WTC11 (cell line): ENCODE data around the gene MMS19.

Source experiments
- AFF4 ChIP-seq: sonication (generic); formaldehyde crosslinking; IDR thresholded peaks from 2 replicates; pipeline ENCODE4 v1.8.1; 2023; ENCODE audit warnings: mild to moderate bottlenecking, missing genetic modification reagents, borderline replicate concordance
- ATF3 ChIP-seq: sonication (generic); formaldehyde crosslinking; conservative IDR thresholded peaks from 2 replicates; pipeline ENCODE4 v1.8.1; 2022; ENCODE audit warnings: mild to moderate bottlenecking, missing genetic modification reagents
- CTCF ChIP-seq: fragments of 200-600 bp; IDR thresholded peaks from 2 replicates; pipeline ENCODE4 v1.8.0; 2022; ENCODE audit warnings: antibody characterized with exemption
- E2F4 ChIP-seq: sonication (generic); formaldehyde crosslinking; IDR thresholded peaks from 2 replicates; pipeline ENCODE4 v1.8.1; 2022; ENCODE audit warnings: low read depth, mild to moderate bottlenecking, moderate library complexity, missing genetic modification reagents, borderline replicate concordance
- FOXK1 ChIP-seq: sonication (generic); formaldehyde crosslinking; IDR thresholded peaks from 2 replicates; pipeline ENCODE4 v1.8.0; 2022; ENCODE audit warnings: mild to moderate bottlenecking, moderate library complexity, missing genetic modification reagents
- IRF1 ChIP-seq: sonication (generic); formaldehyde crosslinking; IDR thresholded peaks from 2 replicates; pipeline ENCODE4 v1.8.0; 2023; ENCODE audit warnings: missing genetic modification reagents
- JUN ChIP-seq: sonication (generic); formaldehyde crosslinking; IDR thresholded peaks from 2 replicates; pipeline ENCODE4 v1.8.0; 2023; ENCODE audit warnings: mild to moderate bottlenecking, missing genetic modification reagents
- MAX ChIP-seq: sonication (generic); formaldehyde crosslinking; IDR thresholded peaks from 2 replicates; pipeline ENCODE4 v1.8.0; 2022; ENCODE audit warnings: mild to moderate bottlenecking, missing genetic modification reagents
- MLX ChIP-seq: sonication (generic); formaldehyde crosslinking; IDR thresholded peaks from 2 replicates; pipeline ENCODE4 v1.8.1; 2023; ENCODE audit warnings: mild to moderate bottlenecking, missing genetic modification reagents, moderate library complexity
- PRDM15 ChIP-seq: sonication (generic); formaldehyde crosslinking; IDR thresholded peaks from 2 replicates; pipeline ENCODE4 v1.8.0; 2022; ENCODE audit warnings: missing genetic modification reagents
- TEAD4 ChIP-seq: sonication (generic); formaldehyde crosslinking; IDR thresholded peaks from 2 replicates; pipeline ENCODE4 v1.8.0; 2022; ENCODE audit warnings: mild to moderate bottlenecking, missing genetic modification reagents
- USF1 ChIP-seq: sonication (generic); formaldehyde crosslinking; IDR thresholded peaks from 2 replicates; pipeline ENCODE4 v1.8.0; 2022; ENCODE audit warnings: mild to moderate bottlenecking, missing genetic modification reagents

- TF ChIP-seq IRF1 (no peak), CTCF (no peak), ATF3 (CRISPR knock-in tag) (no peak), MLX (CRISPR knock-in tag) (no peak), MAX (CRISPR knock-in tag) (no peak), E2F4 (no peak), USF1 (CRISPR knock-in tag) (no peak), PRDM15 (CRISPR knock-in tag) (no peak), AFF4 (no peak), JUN (CRISPR knock-in tag) (no peak), TEAD4 (CRISPR knock-in tag) (no peak), FOXK1 (CRISPR knock-in tag) (no peak)
These were observed 48.4 kb upstream of the MMS19 start for GRCh38 chr10:97546456-97547270.
